Gastroesophageal sphincter (tissue), 3 donors: Measurements from ENCODE around the gene TMEM74B.

Source experiments
- CTCF ChIP-seq, 4 experiments: fragments of 200-600 bp in 2 of 4; fragments of 450-650 bp in 2 of 4; sonication (generic) in 1 of 4; IDR thresholded peaks; one replicate each; pipeline ENCODE4 v1.5.1; 2017 to 2019; ENCODE audit warnings: antibody characterized with exemption in 4 of 4, mild to moderate bottlenecking in 2 of 4, moderate library complexity in 2 of 4
- POLR2A ChIP-seq, 2 donors: fragments of 450-650 bp; IDR thresholded peaks; one replicate each; pipeline ENCODE4 v1.6.1; 2017; ENCODE audit warnings: antibody characterized with exemption in 2 of 2, mild to moderate bottlenecking in 2 of 2, moderate library complexity in 1 of 2

- no peak for TF ChIP-seq POLR2A (IDR thresholded peaks at IDR 0.05)
- no peak for TF ChIP-seq CTCF (IDR thresholded peaks at IDR 0.05)
Measured at GRCh38 chr20:1144401-1145172, 40.2 kb downstream of the TMEM74B start.
